Upper lobe of right lung (tissue), 1 donor: ENCODE data around the gene RNF186. TPM values are rescaled to one million over a fixed set of nuclear protein-coding genes. Genes with fewer than 3 reads are reported as not detected.

Experiments used
- ATAC-seq: fragments of 200-7000 bp; cut with Tn5 transposase; one replicate; pipeline ENCODE4 v1.9.1; 2020; ENCODE audit warnings: mild to moderate bottlenecking, moderate library complexity
- DNase-seq: peaks from one replicate; pipeline ENCODE4 v3.0.0-alpha.2; 2020
- H3K27ac ChIP-seq: fragments of 200-600 bp; one replicate; pipeline ENCODE4 v1.8.0; 2022
- H3K27me3 ChIP-seq: fragments of 200-600 bp; one replicate; pipeline ENCODE4 v1.8.0; 2022; ENCODE audit warnings: mild to moderate bottlenecking
- H3K36me3 ChIP-seq: fragments of 200-600 bp; one replicate; pipeline ENCODE4 v1.8.0; 2022
- H3K4me1 ChIP-seq: fragments of 200-600 bp; one replicate; pipeline ENCODE4 v1.8.0; 2022
- H3K4me3 ChIP-seq: fragments of 200-600 bp; one replicate; pipeline ENCODE4 v1.8.0; 2022; ENCODE audit warnings: mild to moderate bottlenecking
- H3K9me3 ChIP-seq: fragments of 200-600 bp; one replicate; pipeline ENCODE4 v1.8.0; 2022
- intact Hi-C: fragments of 100-400 bp; cut with DNase I; formaldehyde crosslinking; loops from one replicate; pipeline ENCODE4 v1.11.0; 2022
- total RNA-seq: library from RNA; stranded (reverse); fragmentation: NEBNext Ultra II Directional; extraction: Animal tissue kit (Norgen Biotek cat#: 25700); gene quantifications from one replicate; pipeline ENCODE4 v1.2.1, GENCODE V29; 2021
- TF ChIP-seq, protein P1 (sequence below): fragments of 200-600 bp; IDR thresholded peaks from one replicate; pipeline ENCODE4 v1.8.0; 2022; ENCODE audit warnings: antibody characterized with exemption
- donor health status: DM: no; HTN: yes; CAD: no; lungs with severe emphysema.

The RNF186 gene
- total RNA-seq, 1 donor from 2014 or later, result not detected

DNA sequence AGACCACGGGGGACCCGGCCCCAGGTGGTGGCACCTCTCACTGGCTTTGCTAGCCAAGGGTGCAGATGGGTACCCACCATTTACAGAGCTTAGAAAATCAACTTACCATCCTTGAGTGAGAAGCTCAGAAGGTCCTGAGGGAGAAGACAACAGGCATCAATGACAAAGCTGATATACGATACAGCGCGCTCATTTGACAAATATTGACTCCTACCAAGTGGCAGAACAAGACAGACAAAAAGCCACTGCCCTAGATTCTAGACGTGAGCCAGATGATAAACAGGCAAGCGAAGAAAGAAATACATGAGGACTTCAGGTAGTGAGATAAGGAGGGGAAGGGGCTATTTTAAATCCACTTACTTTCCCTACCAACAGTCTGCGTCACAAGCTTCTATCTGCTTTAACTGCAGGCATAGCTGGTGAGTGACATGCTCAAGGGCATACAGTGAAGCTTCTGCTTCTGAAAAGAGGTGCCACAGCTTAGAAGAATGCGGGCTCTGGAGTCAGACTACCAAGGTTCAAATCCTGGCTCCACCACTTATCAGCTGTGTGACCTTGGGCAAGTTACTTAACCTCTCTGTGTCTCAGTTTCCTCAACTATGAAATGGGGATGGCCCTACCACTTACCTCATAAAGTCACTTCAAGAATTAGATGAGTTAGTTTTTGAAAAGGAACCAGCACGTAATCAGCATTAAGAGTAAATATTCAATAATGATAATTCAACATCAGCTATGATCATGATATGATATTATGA is 44.5 kb downstream of the RNF186 start:
- Histone ChIP-seq H3K27me3 (no peaks in the 10 kb centered on the region), H3K27ac (no peak overlapping the region), H3K36me3 (peaks cover 34% of the 10 kb centered on the region), H3K4me3 (no peak overlapping the region), H3K4me1 (no peaks in the 10 kb centered on the region), H3K9me3 (no peaks in the 10 kb centered on the region)
- ATAC-seq (no peak), DNase-seq (no peak)
- intact Hi-C loops, result no loop called here
- TF ChIP-seq, protein P1, sequence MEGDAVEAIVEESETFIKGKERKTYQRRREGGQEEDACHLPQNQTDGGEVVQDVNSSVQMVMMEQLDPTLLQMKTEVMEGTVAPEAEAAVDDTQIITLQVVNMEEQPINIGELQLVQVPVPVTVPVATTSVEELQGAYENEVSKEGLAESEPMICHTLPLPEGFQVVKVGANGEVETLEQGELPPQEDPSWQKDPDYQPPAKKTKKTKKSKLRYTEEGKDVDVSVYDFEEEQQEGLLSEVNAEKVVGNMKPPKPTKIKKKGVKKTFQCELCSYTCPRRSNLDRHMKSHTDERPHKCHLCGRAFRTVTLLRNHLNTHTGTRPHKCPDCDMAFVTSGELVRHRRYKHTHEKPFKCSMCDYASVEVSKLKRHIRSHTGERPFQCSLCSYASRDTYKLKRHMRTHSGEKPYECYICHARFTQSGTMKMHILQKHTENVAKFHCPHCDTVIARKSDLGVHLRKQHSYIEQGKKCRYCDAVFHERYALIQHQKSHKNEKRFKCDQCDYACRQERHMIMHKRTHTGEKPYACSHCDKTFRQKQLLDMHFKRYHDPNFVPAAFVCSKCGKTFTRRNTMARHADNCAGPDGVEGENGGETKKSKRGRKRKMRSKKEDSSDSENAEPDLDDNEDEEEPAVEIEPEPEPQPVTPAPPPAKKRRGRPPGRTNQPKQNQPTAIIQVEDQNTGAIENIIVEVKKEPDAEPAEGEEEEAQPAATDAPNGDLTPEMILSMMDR, result no peak

GRCh38 chr1:19769211-19769932 is 45.7 kb downstream of the RNF186 start:
- intact Hi-C loops, result no loop called here
- DNase-seq, result no peak
- TF ChIP-seq, protein P1, result no peak
- ATAC-seq, result no peak
- no peaks in the 10 kb centered on the region for H3K4me1 ChIP-seq
- H3K27me3 ChIP-seq, result no peaks in the 10 kb centered on the region
- no peaks in the 10 kb centered on the region for H3K9me3 ChIP-seq
- peaks cover 34% of the 10 kb centered on the region for H3K36me3 ChIP-seq
- H3K4me3 ChIP-seq, result no peak overlapping the region
- H3K27ac ChIP-seq, result no peak overlapping the region

DNA sequence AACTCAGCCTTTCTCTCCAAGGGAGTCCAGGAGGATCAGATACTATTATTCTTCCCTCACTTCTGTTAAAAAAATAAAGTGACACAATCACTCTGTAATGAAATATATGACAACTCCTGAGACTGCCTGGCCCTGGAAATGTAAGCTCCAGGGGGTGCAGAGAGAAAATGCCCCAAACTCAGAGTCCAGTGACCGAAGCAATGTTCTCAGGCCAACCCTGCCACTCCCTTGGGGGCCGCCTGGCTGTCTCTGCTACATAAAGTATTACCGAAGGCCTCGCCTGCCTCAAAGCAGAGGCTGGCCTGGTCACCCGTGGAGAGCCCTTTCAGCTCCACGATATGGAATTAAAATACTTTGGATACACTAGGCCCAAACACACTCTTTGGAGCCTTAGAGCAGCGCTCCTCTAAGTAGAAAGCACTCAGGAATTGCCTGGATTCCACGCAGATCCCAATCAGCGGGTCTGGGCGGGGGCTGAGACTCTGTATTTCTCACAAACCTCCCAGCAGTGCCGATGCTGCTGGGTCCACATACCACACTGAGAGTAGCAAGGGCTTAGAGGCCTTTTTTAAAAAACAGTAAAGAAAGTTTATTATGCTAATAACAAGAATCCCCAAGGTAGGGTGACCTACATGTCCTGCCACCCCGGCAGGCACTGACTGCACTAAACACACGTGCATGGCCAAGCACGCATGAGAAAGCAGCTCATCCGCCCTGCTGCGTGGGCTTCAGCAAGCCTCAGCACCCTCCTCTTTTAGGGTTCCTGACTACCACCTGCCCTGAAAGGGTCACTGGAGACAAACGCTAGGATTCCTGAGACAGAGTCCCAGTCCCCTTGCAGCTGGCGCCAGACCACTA is 46.5 kb downstream of the RNF186 start:
- ATAC-seq, result no peak
- Histone ChIP-seq H3K27me3 (no peaks in the 10 kb centered on the region), H3K9me3 (no peaks in the 10 kb centered on the region), H3K36me3 (peaks cover 28% of the 10 kb centered on the region), H3K27ac (no peak overlapping the region), H3K4me3 (no peak overlapping the region), H3K4me1 (no peaks in the 10 kb centered on the region)
- intact Hi-C loops, result no loop called here
- no peak for DNase-seq
- TF ChIP-seq, protein P1, result no peak

- Histone ChIP-seq H3K9me3 (no peaks in the 10 kb centered on the region), H3K27me3 (no peaks in the 10 kb centered on the region), H3K4me3 (no peak overlapping the region), H3K36me3 (peaks cover 8% of the 10 kb centered on the region), H3K27ac (no peak overlapping the region), H3K4me1 (no peaks in the 10 kb centered on the region)
- intact Hi-C loops, result no loop called here
- no peak for ATAC-seq
- DNase-seq, result no peak
- TF ChIP-seq, protein P1, result no peak
Measured at GRCh38 chr1:19765623-19766022, 49.5 kb downstream of the RNF186 start.

- Histone ChIP-seq H3K4me1 (no peaks in the 10 kb centered on the region), H3K9me3 (no peaks in the 10 kb centered on the region), H3K36me3 (peaks cover under 1% of the 10 kb centered on the region), H3K4me3 (no peak overlapping the region), H3K27me3 (no peaks in the 10 kb centered on the region), H3K27ac (no peak overlapping the region)
- ATAC-seq (no peak), DNase-seq (no peak)
- TF ChIP-seq, protein P1, result no peak
- intact Hi-C loops, result no loop called here
Measured at GRCh38 chr1:19764848-19765247, 50.2 kb downstream of the RNF186 start.

Other genes with a start within 250 kb of the RNF186 start
- 218 TPM for gene NBL1, start 171.0 kb downstream of the RNF186 start, total RNA-seq
- gene HTR6, start 150.4 kb downstream of the RNF186 start, total RNA-seq, result not detected
- 24.3 TPM for gene TMCO4, start 15.4 kb downstream of the RNF186 start, total RNA-seq
- 8.8 TPM for gene OTUD3, start 67.1 kb upstream of the RNF186 start, total RNA-seq
- not detected for gene PLA2G2E, start 108.3 kb upstream of the RNF186 start, total RNA-seq
- 19.7 TPM for gene PLA2G2A, start 164.3 kb upstream of the RNF186 start, total RNA-seq